K562 (cell line): ENCODE data around the gene ATP5F1D. TPM values are rescaled to one million over a fixed set of nuclear protein-coding genes. Genes with fewer than 3 reads are reported as not detected.

Experiments
- CCAR2 ChIP-seq: fragments of 200-400 bp; formaldehyde crosslinking; IDR thresholded peaks from 2 replicates; pipeline ENCODE4 v1.6.1; 2017; ENCODE audit warnings: mild to moderate bottlenecking, low read depth, low read length
- CREB1 ChIP-seq, 2 experiments: sonication (generic) in 1 of 2; formaldehyde crosslinking in 1 of 2; IDR thresholded peaks; 2 replicates each; pipeline versions ENCODE4 v1.6.1 to v1.8.0; 2012 to 2022; ENCODE audit warnings: inconsistent platforms in 1 of 2, mild to moderate bottlenecking in 1 of 2, missing genetic modification reagents in 1 of 2, moderate library complexity in 1 of 2
- FUS ChIP-seq: fragments of 200-400 bp; formaldehyde crosslinking; optimal IDR thresholded peaks from 2 replicates; pipeline ENCODE3; 2017; ENCODE audit warnings: low read depth, low read length
- GTF2F1 ChIP-seq: IDR thresholded peaks from 2 replicates; pipeline ENCODE4 v1.6.1; 2011; ENCODE audit warnings: low read depth, low read length, improper control_type of control experiment
- HCFC1 ChIP-seq: IDR thresholded peaks from 2 replicates; pipeline ENCODE4 v1.6.1; 2012; ENCODE audit warnings: low read depth, low read length, improper control_type of control experiment
- HEY1 ChIP-seq: fragments of 250-450 bp; sonication (Bioruptor Pico); IDR thresholded peaks from 2 replicates; pipeline ENCODE4 v1.5.0; 2020; ENCODE audit warnings: mild to moderate bottlenecking, moderate library complexity, borderline replicate concordance
- KAT2B ChIP-seq: IDR thresholded peaks from one replicate; pipeline ENCODE4 v1.6.1; 2012; ENCODE audit warnings: low read depth, mild to moderate bottlenecking, control low read depth, inconsistent platforms, low read length, moderate library complexity
- MIER1 ChIP-seq: fragments of 450-650 bp; IDR thresholded peaks from 2 replicates; pipeline ENCODE4 v1.6.1; 2016; ENCODE audit warnings: antibody characterized with exemption, mild to moderate bottlenecking, low read depth
- MTA3 ChIP-seq: fragments of 450-650 bp; formaldehyde crosslinking; IDR thresholded peaks from 2 replicates; pipeline ENCODE4 v1.6.1; 2017; ENCODE audit warnings: mild to moderate bottlenecking, borderline replicate concordance
- NEUROD1 ChIP-seq: fragments of 150-350 bp; IDR thresholded peaks from 2 replicates; pipeline ENCODE4 v1.6.1; 2014; ENCODE audit warnings: borderline replicate concordance, low read length, low read depth; ENCODE audit not compliant: partially characterized antibody
- NR1H2 ChIP-seq: sonication (generic); formaldehyde crosslinking; IDR thresholded peaks from 2 replicates; pipeline ENCODE4 v1.4.0; 2020; ENCODE audit warnings: mild to moderate bottlenecking, missing genetic modification reagents
- PCBP1 ChIP-seq: fragments of 200-400 bp; formaldehyde crosslinking; IDR thresholded peaks from 2 replicates; pipeline ENCODE4 v1.6.1; 2018; ENCODE audit warnings: mild to moderate bottlenecking, low read depth, low read length; ENCODE audit not compliant: poor library complexity, severe bottlenecking
- RBM25 ChIP-seq: fragments of 200-400 bp; formaldehyde crosslinking; IDR thresholded peaks from 2 replicates; pipeline ENCODE4 v1.6.1; 2018; ENCODE audit warnings: low read length, low read depth, moderate library complexity; ENCODE audit not compliant: severe bottlenecking
- SRSF1 ChIP-seq: fragments of 200-400 bp; formaldehyde crosslinking; IDR thresholded peaks from 2 replicates; pipeline ENCODE4 v1.6.1; 2017; ENCODE audit warnings: mild to moderate bottlenecking, low read depth, low read length, moderate library complexity
- TAF1 ChIP-seq: IDR thresholded peaks from 2 replicates; pipeline ENCODE4 v1.6.1; 2011; ENCODE audit warnings: mild to moderate bottlenecking, low read length, moderate library complexity; ENCODE audit not compliant: insufficient read depth, control insufficient read depth, severe bottlenecking; ENCODE audit errors: extremely low read depth
- TAF7 ChIP-seq: fragments of 450-650 bp; IDR thresholded peaks from 2 replicates; pipeline ENCODE4 v1.6.1; 2016; ENCODE audit warnings: missing genetic modification characterization, missing compliant biosample characterization
- TCFL5 ChIP-seq: fragments of 250-450 bp; sonication (Bioruptor Pico); conservative IDR thresholded peaks from 2 replicates; pipeline ENCODE4 v1.6.1; 2021; ENCODE audit warnings: mild to moderate bottlenecking, moderate library complexity, matching md5 sums
- ZNF146 ChIP-seq: IDR thresholded peaks from one replicate; pipeline ENCODE4 v1.6.1; 2018; ENCODE audit warnings: missing compliant biosample characterization; ENCODE audit not compliant: unreplicated experiment
- ZNF253 ChIP-seq: fragments of 250-450 bp; sonication (Bioruptor Pico); conservative IDR thresholded peaks from 2 replicates; pipeline ENCODE4 v1.6.1; 2021; ENCODE audit warnings: mild to moderate bottlenecking
- ZNF3 ChIP-seq: fragments of 250-450 bp; sonication (Bioruptor Pico); IDR thresholded peaks from 2 replicates; pipeline ENCODE4 v1.5.0; 2021; ENCODE audit warnings: mild to moderate bottlenecking, moderate library complexity
- ZNF764 ChIP-seq: fragments of 250-450 bp; sonication (Bioruptor Pico); IDR thresholded peaks from 2 replicates; pipeline ENCODE4 v1.4.0; 2020; ENCODE audit warnings: low read depth, mild to moderate bottlenecking, moderate library complexity
- ZNF77 ChIP-seq: fragments of 250-450 bp; sonication (Bioruptor Pico); IDR thresholded peaks from 2 replicates; pipeline ENCODE4 v1.5.0; 2020
- ZNF79 ChIP-seq: fragments of 250-450 bp; sonication (Bioruptor Pico); IDR thresholded peaks from 2 replicates; pipeline ENCODE4 v1.4.0; 2020; ENCODE audit warnings: low read depth, mild to moderate bottlenecking, moderate library complexity
- ZSCAN32 ChIP-seq: fragments of 450-650 bp; formaldehyde crosslinking; IDR thresholded peaks from 2 replicates; pipeline ENCODE4 v1.4.0; 2020; ENCODE audit warnings: mild to moderate bottlenecking, moderate library complexity
- polyA plus RNA-seq, 8 experiments: library from polyadenylated mRNA; depleted of rRNA in 4 of 8; stranded (reverse) in 5 of 8; unstranded in 3 of 8; fragments of >200 nt; fragmentation: Nextera tagmentation in 2 of 8; fragmentation: Illumina TruSeq in 1 of 8; extraction: Ambion mirVana in 2 of 8; extraction: Trizol in 1 of 8; gene quantifications; 2 replicates each; pipeline versions ENCODE4 v1.2.1 to v1.2.3, GENCODE V29; 2011 to 2014; ENCODE audit warnings: inconsistent platforms in 1 of 8, missing spikeins in 1 of 8
- total RNA-seq, 7 experiments: library from RNA; depleted of rRNA in 6 of 7; stranded (reverse); fragments of >200 nt in 6 of 7; fragmentation: Illumina TruSeq in 2 of 7; extraction: Trizol in 2 of 7; gene quantifications; 2 replicates each; pipeline versions ENCODE4 v1.2.1 to v1.2.3, GENCODE V29; 2011 to 2021; ENCODE audit warnings: low replicate concordance in 1 of 7
- TF ChIP-seq, protein P1 (sequence below): fragments of 450-650 bp; formaldehyde crosslinking; IDR thresholded peaks from 2 replicates; pipeline ENCODE4 v1.4.0; 2020; ENCODE audit warnings: mild to moderate bottlenecking, moderate library complexity
- TF ChIP-seq, protein P2 (sequence below): fragments of 250-450 bp; sonication (Bioruptor Pico); IDR thresholded peaks from 2 replicates; pipeline ENCODE4 v1.6.1; 2021; ENCODE audit warnings: mild to moderate bottlenecking
- TF ChIP-seq, protein P3 (sequence below): fragments of 250-450 bp; sonication (Bioruptor Pico); IDR thresholded peaks from 2 replicates; pipeline ENCODE4 v1.5.0; 2021
- TF ChIP-seq, protein P4 (sequence below): fragments of 250-450 bp; sonication (Bioruptor Pico); IDR thresholded peaks from 2 replicates; pipeline ENCODE4 v1.4.0; 2020

The ATP5F1D gene
- total and polyA plus RNA-seq, 9 of the 15 experiments (the other 6 are each of a cell fraction or from before 2014, with no cell fraction given): 3.9 to 409 (median 36.8) TPM

DNA sequence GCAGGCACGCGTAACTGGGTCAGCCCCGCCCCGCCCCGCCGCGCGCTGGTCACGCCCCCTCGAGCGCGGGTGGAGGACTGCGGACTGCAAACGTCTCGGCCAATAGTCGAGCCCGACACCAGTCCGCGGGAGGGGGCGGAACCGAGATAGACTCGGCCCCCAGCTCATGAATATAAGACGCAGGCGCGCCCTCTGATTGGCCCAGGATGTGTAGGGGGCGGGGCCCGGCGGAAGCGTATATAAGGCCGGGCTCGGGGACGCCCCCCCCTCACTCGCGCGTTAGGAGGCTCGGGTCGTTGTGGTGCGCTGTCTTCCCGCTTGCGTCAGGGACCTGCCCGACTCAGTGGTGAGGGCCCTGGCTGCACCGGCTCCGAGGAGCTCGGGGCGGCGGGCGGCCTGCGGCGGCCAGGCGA lies 27.5 kb downstream of the ATP5F1D start, which contains the start of gene CIRBP (continued):
- peak; percentile 94 for TF ChIP-seq TAF1
- TF ChIP-seq, protein P1, sequence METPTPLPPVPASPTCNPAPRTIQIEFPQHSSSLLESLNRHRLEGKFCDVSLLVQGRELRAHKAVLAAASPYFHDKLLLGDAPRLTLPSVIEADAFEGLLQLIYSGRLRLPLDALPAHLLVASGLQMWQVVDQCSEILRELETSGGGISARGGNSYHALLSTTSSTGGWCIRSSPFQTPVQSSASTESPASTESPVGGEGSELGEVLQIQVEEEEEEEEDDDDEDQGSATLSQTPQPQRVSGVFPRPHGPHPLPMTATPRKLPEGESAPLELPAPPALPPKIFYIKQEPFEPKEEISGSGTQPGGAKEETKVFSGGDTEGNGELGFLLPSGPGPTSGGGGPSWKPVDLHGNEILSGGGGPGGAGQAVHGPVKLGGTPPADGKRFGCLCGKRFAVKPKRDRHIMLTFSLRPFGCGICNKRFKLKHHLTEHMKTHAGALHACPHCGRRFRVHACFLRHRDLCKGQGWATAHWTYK (CRISPR knock-in tag): no peak
- no peak for TF ChIP-seq ZSCAN32
- no peak for TF ChIP-seq KAT2B
- peak; percentile 98 for TF ChIP-seq GTF2F1
- no peak for TF ChIP-seq ZNF3 (CRISPR knock-in tag)
- TF ChIP-seq, protein P2, sequence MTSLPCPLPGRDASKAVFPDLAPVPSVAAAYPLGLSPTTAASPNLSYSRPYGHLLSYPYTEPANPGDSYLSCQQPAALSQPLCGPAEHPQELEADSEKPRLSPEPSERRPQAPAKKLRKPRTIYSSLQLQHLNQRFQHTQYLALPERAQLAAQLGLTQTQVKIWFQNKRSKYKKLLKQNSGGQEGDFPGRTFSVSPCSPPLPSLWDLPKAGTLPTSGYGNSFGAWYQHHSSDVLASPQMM: no peak
- TF ChIP-seq ZNF253 (CRISPR knock-in tag): no peak
- TF ChIP-seq ZNF77 (CRISPR knock-in tag): no peak
- TF ChIP-seq ZNF79 (CRISPR knock-in tag): no peak
- TF ChIP-seq TAF7 (tag): peak; percentile 78
- TF ChIP-seq NEUROD1: peak; percentile 37
- peak; percentile 85; the same call in 1 of the 2 replicates for TF ChIP-seq SRSF1
- no peak for TF ChIP-seq NR1H2 (CRISPR knock-in tag)
- TF ChIP-seq FUS: no peak
- TF ChIP-seq MIER1: no peak
- TF ChIP-seq HEY1 (CRISPR knock-in tag): no peak
- no peak for TF ChIP-seq TCFL5 (CRISPR knock-in tag)
- no peak for TF ChIP-seq ZNF146 (CRISPR knock-in tag)
- TF ChIP-seq, protein P3, sequence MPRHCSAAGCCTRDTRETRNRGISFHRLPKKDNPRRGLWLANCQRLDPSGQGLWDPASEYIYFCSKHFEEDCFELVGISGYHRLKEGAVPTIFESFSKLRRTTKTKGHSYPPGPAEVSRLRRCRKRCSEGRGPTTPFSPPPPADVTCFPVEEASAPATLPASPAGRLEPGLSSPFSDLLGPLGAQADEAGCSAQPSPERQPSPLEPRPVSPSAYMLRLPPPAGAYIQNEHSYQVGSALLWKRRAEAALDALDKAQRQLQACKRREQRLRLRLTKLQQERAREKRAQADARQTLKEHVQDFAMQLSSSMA (CRISPR knock-in tag): no peak
- TF ChIP-seq, protein P4, sequence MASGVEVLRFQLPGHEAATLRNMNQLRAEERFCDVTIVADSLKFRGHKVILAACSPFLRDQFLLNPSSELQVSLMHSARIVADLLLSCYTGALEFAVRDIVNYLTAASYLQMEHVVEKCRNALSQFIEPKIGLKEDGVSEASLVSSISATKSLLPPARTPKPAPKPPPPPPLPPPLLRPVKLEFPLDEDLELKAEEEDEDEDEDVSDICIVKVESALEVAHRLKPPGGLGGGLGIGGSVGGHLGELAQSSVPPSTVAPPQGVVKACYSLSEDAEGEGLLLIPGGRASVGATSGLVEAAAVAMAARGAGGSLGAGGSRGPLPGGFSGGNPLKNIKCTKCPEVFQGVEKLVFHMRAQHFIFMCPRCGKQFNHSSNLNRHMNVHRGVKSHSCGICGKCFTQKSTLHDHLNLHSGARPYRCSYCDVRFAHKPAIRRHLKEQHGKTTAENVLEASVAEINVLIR: no peak
- no peak for TF ChIP-seq CCAR2
- TF ChIP-seq HCFC1: no peak; the same call in 1 of the 2 replicates
- TF ChIP-seq RBM25: no peak
- TF ChIP-seq ZNF764 (CRISPR knock-in tag): no peak
- TF ChIP-seq MTA3: peak; percentile 100
- TF ChIP-seq CREB1 (IDR thresholded peaks at IDR 0.05): peak; percentile 36; the same call in 1 of the 2 replicates
- peak; percentile 58; the same call in 1 of the 2 replicates for TF ChIP-seq CREB1 (CRISPR knock-in tag; IDR thresholded peaks at IDR 0.05)
- TF ChIP-seq PCBP1: peak; percentile 70
